Inferior parietal cortex (tissue), 1 donor: ENCODE results near the gene HMHB1.

Experiments
- DNase-seq: peaks from one replicate; pipeline ENCODE4 v3.0.0-alpha.2; 2016; ENCODE audit errors: extremely low spot score

HMHB1 gene

GRCh38 chr5:143812085-143812705, at the start of gene HMHB1:
TSS of gene HMHB1 (plus strand) at chr5:143812161.
- DNase-seq = no peak

- DNase-seq = no peak
Observed at GRCh38 chr5:143762636-143763220, 49.2 kb upstream of the HMHB1 start.

- no peak for DNase-seq
Observed at GRCh38 chr5:143767162-143767561, 44.8 kb upstream of the HMHB1 start.

- DNase-seq = no peak
Observed at GRCh38 chr5:143769026-143769786, 42.8 kb upstream of the HMHB1 start.

DNA sequence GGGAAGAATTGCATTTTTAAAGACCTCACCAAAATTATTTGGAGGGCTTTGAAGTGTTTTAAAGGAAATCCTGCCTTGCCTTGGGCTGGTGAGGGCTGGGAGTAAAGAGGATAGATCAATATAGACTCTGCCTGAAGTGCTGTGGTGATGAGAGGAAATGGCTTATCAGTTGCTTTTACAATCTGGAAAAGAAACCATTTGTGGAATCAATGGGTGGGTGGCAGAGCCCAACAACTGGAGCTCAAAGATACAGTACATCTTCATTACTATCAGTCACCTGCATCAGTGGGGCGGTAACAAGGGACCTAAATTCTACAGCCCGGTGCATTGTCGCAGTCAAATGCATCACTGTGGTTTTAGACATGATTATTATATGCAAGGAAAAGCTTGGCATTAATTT, 41.5 kb upstream of the HMHB1 start:
- no peak for DNase-seq

- no peak for DNase-seq
Observed at GRCh38 chr5:143771189-143771588, 40.8 kb upstream of the HMHB1 start.

DNA sequence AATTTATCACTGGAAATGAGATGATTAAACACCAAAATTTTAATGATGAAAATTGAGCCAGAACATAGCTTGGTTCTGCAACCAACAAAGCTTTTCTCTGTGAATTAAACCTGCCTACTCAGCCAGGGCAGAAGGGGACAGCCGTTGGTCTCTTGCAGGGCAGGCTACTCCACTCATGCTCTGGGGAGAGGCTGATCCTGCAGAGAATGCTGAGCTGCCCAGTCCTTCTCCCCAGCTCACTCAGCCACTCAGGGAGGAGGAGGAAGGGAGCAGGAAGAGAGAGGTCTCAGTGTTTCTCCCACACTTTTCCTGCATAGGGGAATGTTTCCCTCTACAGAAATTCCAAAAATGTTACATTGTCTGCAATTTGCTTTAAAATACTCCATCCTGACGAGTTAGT, 40.4 kb upstream of the HMHB1 start:
- DNase-seq = no peak

GRCh38 chr5:143772621-143773020, 39.3 kb upstream of the HMHB1 start:
- DNase-seq = no peak

DNA sequence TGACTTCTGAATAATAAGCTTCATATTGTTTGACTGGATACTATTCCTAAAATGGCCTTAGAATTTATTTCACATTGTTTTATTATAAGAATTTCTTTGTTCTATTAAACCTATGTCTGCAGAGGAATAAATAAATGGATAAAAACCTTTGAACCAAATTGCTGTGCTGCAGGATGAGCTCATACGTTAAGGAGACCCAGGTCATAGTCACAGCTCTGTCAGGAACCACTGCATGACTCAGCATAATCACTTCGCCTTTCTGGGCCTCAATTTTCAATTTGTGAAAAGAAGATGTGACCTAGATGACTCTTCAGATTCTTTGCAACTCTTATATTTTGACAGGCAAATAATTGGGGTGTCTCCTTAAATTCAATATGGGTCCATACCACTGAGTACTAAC, 36.7 kb upstream of the HMHB1 start:
- no peak for DNase-seq

- no peak for DNase-seq
Observed at GRCh38 chr5:143776951-143777350, 35.0 kb upstream of the HMHB1 start.

GRCh38 chr5:143779506-143779905, 32.5 kb upstream of the HMHB1 start:
- no peak for DNase-seq

- no peak for DNase-seq
Observed at GRCh38 chr5:143781993-143782520, 29.9 kb upstream of the HMHB1 start.

GRCh38 chr5:143782588-143783386, 29.2 kb upstream of the HMHB1 start:
- DNase-seq = no peak

- DNase-seq = no peak
Observed at GRCh38 chr5:143788401-143788800, 23.6 kb upstream of the HMHB1 start.

GRCh38 chr5:143790457-143791112, 21.4 kb upstream of the HMHB1 start:
- no peak for DNase-seq

- no peak for DNase-seq
Observed at GRCh38 chr5:143791848-143792731, 19.9 kb upstream of the HMHB1 start.

DNA sequence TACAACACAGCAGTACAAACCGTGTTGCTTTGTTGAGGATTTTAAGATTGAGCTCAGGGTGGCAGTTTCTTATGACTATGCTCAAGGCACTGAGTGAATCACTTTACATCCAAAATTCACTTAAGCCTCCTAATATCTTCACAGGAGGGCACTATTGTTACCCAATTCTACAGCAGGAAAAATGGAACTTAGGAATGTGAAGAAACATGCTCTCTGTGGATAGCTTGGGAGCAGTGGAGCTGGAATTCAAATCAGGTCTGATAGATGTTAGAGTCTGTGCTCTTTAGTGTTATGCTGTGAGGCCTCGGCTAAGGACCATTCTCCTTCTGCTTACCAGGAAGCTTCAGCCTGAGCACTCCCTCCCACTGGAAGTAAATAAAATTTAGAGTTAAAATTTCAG, 18.7 kb upstream of the HMHB1 start:
- no peak for DNase-seq

- no peak for DNase-seq
Observed at GRCh38 chr5:143796125-143796524, 15.8 kb upstream of the HMHB1 start.

DNA sequence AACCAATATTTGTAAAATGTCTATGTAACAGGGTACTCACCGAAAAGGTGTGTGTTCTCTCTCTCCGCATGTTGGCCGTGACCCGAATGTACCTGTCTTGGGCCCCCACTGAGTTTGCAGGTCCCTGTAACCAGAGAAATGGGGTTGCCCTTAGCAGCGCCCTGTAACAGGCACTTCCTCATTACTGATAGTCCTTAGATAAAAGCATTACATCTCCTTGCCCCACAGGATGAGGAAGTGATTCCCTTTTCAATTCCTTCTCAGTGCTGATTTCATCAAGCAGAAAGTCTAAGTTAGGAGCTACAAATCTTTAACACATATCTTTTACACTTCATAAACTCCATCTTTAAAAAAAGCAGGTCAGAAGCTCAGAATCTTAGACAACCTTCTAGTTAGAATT, 15.2 kb upstream of the HMHB1 start:
- DNase-seq = no peak

- DNase-seq = peak; percentile 25
Observed at GRCh38 chr5:143800715-143801114, 11.2 kb upstream of the HMHB1 start.
